Astrocyte (in vitro differentiated cells and primary cell): ENCODE data around the gene FCHO2. TPM values are rescaled to one million over a fixed set of nuclear protein-coding genes. Genes with fewer than 3 reads are reported as not detected.

Experiments used
- DNase-seq: peaks from one replicate; pipeline ENCODE4 v3.0.0-alpha.2; 2010; ENCODE audit warnings: low read depth
- FAIRE-seq: peaks from 2 replicates; lab custom pipeline; 2011; peaks lifted over from hg19 to GRCh38; lab: Jason Lieb, UNC
- H2AFZ ChIP-seq: 2 replicates; pipeline ENCODE4 v1.6.0; 2012; ENCODE audit warnings: low read depth, low read length, inconsistent platforms
- H3K27ac ChIP-seq: 2 replicates; pipeline ENCODE4 v1.5.1; 2011; ENCODE audit warnings: low read depth, low read length, inconsistent platforms
- H3K27me3 ChIP-seq: 2 replicates; pipeline ENCODE4 v1.6.0; 2011; ENCODE audit warnings: low read length, inconsistent platforms; ENCODE audit not compliant: insufficient read depth
- H3K36me3 ChIP-seq: 2 replicates; pipeline ENCODE4 v1.5.1; 2011; ENCODE audit warnings: low read length, inconsistent platforms; ENCODE audit not compliant: insufficient read depth
- H3K4me1 ChIP-seq: 2 replicates; pipeline ENCODE4 v1.5.1; 2011; ENCODE audit warnings: low read length, inconsistent platforms; ENCODE audit not compliant: insufficient read depth
- H3K4me2 ChIP-seq: 2 replicates; pipeline ENCODE4 v1.6.0; 2012; ENCODE audit warnings: low read length, inconsistent platforms
- H3K4me3 ChIP-seq: 2 replicates; pipeline ENCODE4 v1.5.1; 2011; ENCODE audit warnings: low read depth, mild to moderate bottlenecking, low read length, inconsistent platforms; ENCODE audit not compliant: insufficient read depth
- H3K79me2 ChIP-seq: 2 replicates; pipeline ENCODE4 v1.6.0; 2012; ENCODE audit warnings: mild to moderate bottlenecking, low read length, inconsistent platforms; ENCODE audit not compliant: insufficient read depth
- H3K9ac ChIP-seq: 2 replicates; pipeline ENCODE4 v1.6.0; 2012; ENCODE audit warnings: mild to moderate bottlenecking, low read length, inconsistent platforms
- H3K9me3 ChIP-seq: 2 replicates; pipeline ENCODE4 v1.5.1; 2012; ENCODE audit warnings: low read depth, mild to moderate bottlenecking, low read length, inconsistent platforms; ENCODE audit not compliant: insufficient read depth
- H4K20me1 ChIP-seq: 2 replicates; pipeline ENCODE4 v1.6.0; 2012; ENCODE audit warnings: low read length, inconsistent platforms; ENCODE audit not compliant: insufficient read depth
- H3K27ac Mint-ChIP-seq: one replicate; pipeline ENCODE4 v1.8.0; 2021; ENCODE audit warnings: mild to moderate bottlenecking, mixed read lengths; ENCODE audit not compliant: unreplicated experiment
- H3K27me3 Mint-ChIP-seq: one replicate; pipeline ENCODE4 v1.8.0; 2021; ENCODE audit warnings: low read depth, mixed read lengths; ENCODE audit not compliant: unreplicated experiment
- H3K36me3 Mint-ChIP-seq: one replicate; pipeline ENCODE4 v1.8.0; 2021; ENCODE audit warnings: low read depth, mixed read lengths; ENCODE audit not compliant: unreplicated experiment
- H3K4me1 Mint-ChIP-seq: one replicate; pipeline ENCODE4 v1.8.0; 2021; ENCODE audit warnings: low read depth, mixed read lengths; ENCODE audit not compliant: unreplicated experiment
- H3K4me3 Mint-ChIP-seq: one replicate; pipeline ENCODE4 v1.8.0; 2021; ENCODE audit warnings: mild to moderate bottlenecking, moderate library complexity, mixed read lengths; ENCODE audit not compliant: unreplicated experiment
- H3K9me3 Mint-ChIP-seq: one replicate; pipeline ENCODE4 v1.8.0; 2021; ENCODE audit warnings: mild to moderate bottlenecking, mixed read lengths; ENCODE audit not compliant: unreplicated experiment
- EZH2 ChIP-seq: IDR thresholded peaks from 2 replicates; pipeline ENCODE4 v1.6.1; 2012; ENCODE audit warnings: mild to moderate bottlenecking, low read length, inconsistent platforms; ENCODE audit not compliant: insufficient read depth
- total RNA-seq: library from RNA; stranded (reverse); gene quantifications from 2 replicates; pipeline ENCODE4 v1.2.1, GENCODE V29; 2021
- TF ChIP-seq, protein P1 (sequence below): IDR thresholded peaks from 2 replicates; pipeline ENCODE4 v1.5.1; 2011; ENCODE audit warnings: low read depth, mild to moderate bottlenecking, inconsistent platforms, low read length, moderate library complexity; ENCODE audit not compliant: insufficient read depth

FCHO2 gene
- total RNA-seq, 1 donor from 2014 or later, result 20.7 TPM

DNA sequence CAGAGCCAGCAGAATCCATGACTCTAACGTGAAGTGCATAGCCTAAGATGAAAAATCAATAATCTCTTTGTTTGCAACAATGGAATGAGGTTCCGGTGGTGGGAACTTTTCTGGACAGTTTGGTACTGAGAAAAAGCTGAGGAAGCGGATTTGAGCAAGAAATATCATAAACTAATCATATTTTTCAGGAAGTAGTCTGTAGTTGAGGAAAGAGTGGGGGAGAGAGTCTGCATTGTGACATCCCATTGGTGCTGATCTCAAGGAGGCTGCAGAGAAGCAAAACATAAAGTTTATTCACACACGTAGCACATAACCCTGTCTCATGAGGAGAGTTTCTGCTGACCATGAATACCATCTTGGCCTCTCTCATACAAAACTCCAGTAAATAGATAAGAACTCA is 15.8 kb upstream of the FCHO2 start:
- Mint-ChIP-seq H3K27me3 (no peaks in the 10 kb centered on the region), H3K27ac (no peak overlapping the region), H3K4me3 (no peak overlapping the region), H3K4me1 (peaks cover 9% of the 10 kb centered on the region), H3K9me3 (peaks cover 6% of the 10 kb centered on the region), H3K36me3 (peaks cover 2% of the 10 kb centered on the region)
- no peak overlapping the region for H3K9ac ChIP-seq
- no peaks in the 10 kb centered on the region for H4K20me1 ChIP-seq
- H3K9me3 ChIP-seq, result no peaks in the 10 kb centered on the region
- no peaks in the 10 kb centered on the region for H3K36me3 ChIP-seq
- H3K4me3 ChIP-seq, result no peak overlapping the region
- H3K79me2 ChIP-seq, result no peaks in the 10 kb centered on the region
- H3K4me2 ChIP-seq, result no peak overlapping the region
- H3K4me1 ChIP-seq, result no peaks in the 10 kb centered on the region
- TF ChIP-seq, protein P1, sequence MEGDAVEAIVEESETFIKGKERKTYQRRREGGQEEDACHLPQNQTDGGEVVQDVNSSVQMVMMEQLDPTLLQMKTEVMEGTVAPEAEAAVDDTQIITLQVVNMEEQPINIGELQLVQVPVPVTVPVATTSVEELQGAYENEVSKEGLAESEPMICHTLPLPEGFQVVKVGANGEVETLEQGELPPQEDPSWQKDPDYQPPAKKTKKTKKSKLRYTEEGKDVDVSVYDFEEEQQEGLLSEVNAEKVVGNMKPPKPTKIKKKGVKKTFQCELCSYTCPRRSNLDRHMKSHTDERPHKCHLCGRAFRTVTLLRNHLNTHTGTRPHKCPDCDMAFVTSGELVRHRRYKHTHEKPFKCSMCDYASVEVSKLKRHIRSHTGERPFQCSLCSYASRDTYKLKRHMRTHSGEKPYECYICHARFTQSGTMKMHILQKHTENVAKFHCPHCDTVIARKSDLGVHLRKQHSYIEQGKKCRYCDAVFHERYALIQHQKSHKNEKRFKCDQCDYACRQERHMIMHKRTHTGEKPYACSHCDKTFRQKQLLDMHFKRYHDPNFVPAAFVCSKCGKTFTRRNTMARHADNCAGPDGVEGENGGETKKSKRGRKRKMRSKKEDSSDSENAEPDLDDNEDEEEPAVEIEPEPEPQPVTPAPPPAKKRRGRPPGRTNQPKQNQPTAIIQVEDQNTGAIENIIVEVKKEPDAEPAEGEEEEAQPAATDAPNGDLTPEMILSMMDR, result no peak
- no peak for TF ChIP-seq EZH2
- no peak overlapping the region for H3K27ac ChIP-seq
- DNase-seq (no peak), FAIRE-seq (no peak)
- no peak overlapping the region for H2AFZ ChIP-seq
- H3K27me3 ChIP-seq, result no peaks in the 10 kb centered on the region

DNA sequence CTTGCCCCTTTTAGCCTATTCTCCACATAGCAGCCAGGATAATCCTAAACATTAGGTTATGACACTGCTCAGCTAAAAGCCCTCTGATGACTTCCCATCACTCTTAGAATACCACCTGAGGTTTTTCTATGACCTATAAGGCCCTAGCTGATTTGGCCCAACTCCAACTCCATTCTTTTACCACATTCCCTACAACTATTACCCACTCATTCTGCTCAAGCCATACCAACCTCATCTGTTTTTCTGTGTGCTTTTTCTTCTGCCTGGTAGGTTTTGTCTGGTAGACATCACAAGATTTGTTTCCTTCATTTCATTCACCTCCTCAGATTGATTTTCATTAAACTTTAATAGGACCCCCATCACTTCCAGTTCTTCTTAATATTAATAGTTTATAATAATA is 12.5 kb upstream of the FCHO2 start:
- Mint-ChIP-seq H3K9me3 (peaks cover 4% of the 10 kb centered on the region), H3K27me3 (peaks cover under 1% of the 10 kb centered on the region), H3K4me3 (no peak overlapping the region), H3K27ac (no peak overlapping the region), H3K36me3 (peaks cover 2% of the 10 kb centered on the region), H3K4me1 (peaks cover 4% of the 10 kb centered on the region)
- no peaks in the 10 kb centered on the region for H3K79me2 ChIP-seq
- TF ChIP-seq, protein P1, result no peak
- TF ChIP-seq EZH2, result no peak
- no peak overlapping the region for H3K4me3 ChIP-seq
- no peaks in the 10 kb centered on the region for H3K4me1 ChIP-seq
- no peak overlapping the region for H2AFZ ChIP-seq
- H3K9ac ChIP-seq, result no peak overlapping the region
- H3K4me2 ChIP-seq, result no peak overlapping the region
- no peak overlapping the region for H3K27ac ChIP-seq
- no peaks in the 10 kb centered on the region for H3K27me3 ChIP-seq
- H3K36me3 ChIP-seq, result no peaks in the 10 kb centered on the region
- FAIRE-seq (no peak), DNase-seq (no peak)
- no peaks in the 10 kb centered on the region for H4K20me1 ChIP-seq
- no peaks in the 10 kb centered on the region for H3K9me3 ChIP-seq

DNA sequence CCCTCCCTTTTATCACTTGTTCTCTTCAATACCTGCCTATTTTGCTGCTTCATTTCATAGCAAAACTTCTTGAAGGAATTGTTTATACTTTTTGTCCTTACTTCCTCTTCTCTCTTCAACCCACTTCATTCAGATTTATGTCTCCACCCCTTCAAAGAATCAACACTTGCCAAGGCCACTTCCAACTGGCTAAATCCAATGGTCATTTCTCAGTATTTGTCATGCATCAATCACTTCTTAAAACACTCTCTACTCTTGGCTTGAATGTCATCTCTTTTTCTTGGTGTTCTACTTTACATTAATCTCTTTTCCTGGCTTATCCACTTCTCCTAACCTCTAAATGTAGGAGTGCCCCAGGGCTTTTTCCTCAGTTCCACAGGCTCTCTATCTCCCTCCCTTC is 8.3 kb upstream of the FCHO2 start:
- Histone ChIP-seq H3K9ac (no peak overlapping the region), H3K9me3 (no peaks in the 10 kb centered on the region), H4K20me1 (no peaks in the 10 kb centered on the region), H3K4me1 (peaks cover 13% of the 10 kb centered on the region), H3K27ac (no peak overlapping the region), H3K79me2 (no peaks in the 10 kb centered on the region), H3K36me3 (no peaks in the 10 kb centered on the region), H3K4me3 (no peak overlapping the region), H3K27me3 (no peaks in the 10 kb centered on the region), H3K4me2 (no peak overlapping the region), H2AFZ (no peak overlapping the region)
- H3K4me3 Mint-ChIP-seq, result no peak overlapping the region
- peaks cover 1% of the 10 kb centered on the region for H3K36me3 Mint-ChIP-seq
- DNase-seq (no peak), FAIRE-seq (no peak)
- H3K9me3 Mint-ChIP-seq, result no peaks in the 10 kb centered on the region
- H3K27ac Mint-ChIP-seq, result no peak overlapping the region
- TF ChIP-seq, protein P1, result no peak
- TF ChIP-seq EZH2, result no peak
- H3K4me1 Mint-ChIP-seq, result peaks cover 8% of the 10 kb centered on the region
- H3K27me3 Mint-ChIP-seq, result peaks cover 3% of the 10 kb centered on the region
